HepG2 (cell line): ENCODE measurements around the gene ACSM2A.
"Not testable (repeated sequence)": the region's sequence is repeated elsewhere in the genome, so short reads cannot be mapped to it uniquely, and the experiment has no call there.

Experiments used
- EP300 ChIP-seq, 3 experiments: sonication (generic) in 1 of 3; formaldehyde crosslinking in 1 of 3; IDR thresholded peaks; 2 replicates each; pipeline versions ENCODE4 v1.5.1 to v1.6.1; 2011 to 2020; ENCODE audit warnings: low read depth in 2 of 3, low read length in 2 of 3, borderline replicate concordance in 1 of 3, improper control_type of control experiment in 1 of 3, mild to moderate bottlenecking in 1 of 3, missing genetic modification reagents in 1 of 3, moderate library complexity in 1 of 3
- GZF1 ChIP-seq: sonication (generic); formaldehyde crosslinking; IDR thresholded peaks from 2 replicates; pipeline ENCODE4 v1.5.1; 2020; ENCODE audit warnings: mild to moderate bottlenecking, missing genetic modification reagents
- HNRNPK ChIP-seq: fragments of 200-400 bp; formaldehyde crosslinking; IDR thresholded peaks from 2 replicates; pipeline ENCODE4 v1.6.1; 2018; ENCODE audit warnings: low read length, low read depth, moderate library complexity, mild to moderate bottlenecking; ENCODE audit not compliant: poor library complexity, severe bottlenecking
- MTA3 ChIP-seq: sonication (generic); formaldehyde crosslinking; IDR thresholded peaks from 2 replicates; pipeline ENCODE4 v1.4.0; 2020; ENCODE audit warnings: missing genetic modification reagents
- SAFB2 ChIP-seq: sonication (generic); formaldehyde crosslinking; IDR thresholded peaks from 2 replicates; pipeline ENCODE4 v1.5.1; 2020; ENCODE audit warnings: missing genetic modification reagents, low read depth, mild to moderate bottlenecking, borderline replicate concordance
- TBL1XR1 ChIP-seq: fragments of 150-350 bp; IDR thresholded peaks from 2 replicates; pipeline ENCODE4 v1.6.1; 2014; ENCODE audit warnings: borderline replicate concordance, low read length; ENCODE audit not compliant: partially characterized antibody
- ZNF572 ChIP-seq: sonication (generic); formaldehyde crosslinking; IDR thresholded peaks from 2 replicates; pipeline ENCODE4 v1.5.1; 2020; ENCODE audit warnings: mild to moderate bottlenecking, missing genetic modification reagents
- TF ChIP-seq, protein P1 (sequence below): sonication (generic); formaldehyde crosslinking; IDR thresholded peaks from 2 replicates; pipeline ENCODE4 v1.4.0; 2020; ENCODE audit warnings: mild to moderate bottlenecking, missing genetic modification reagents
- TF ChIP-seq, protein P2 (sequence below): sonication (generic); formaldehyde crosslinking; IDR thresholded peaks from 2 replicates; pipeline ENCODE4 v1.4.0; 2020; ENCODE audit warnings: low read depth, mild to moderate bottlenecking, missing genetic modification reagents

DNA sequence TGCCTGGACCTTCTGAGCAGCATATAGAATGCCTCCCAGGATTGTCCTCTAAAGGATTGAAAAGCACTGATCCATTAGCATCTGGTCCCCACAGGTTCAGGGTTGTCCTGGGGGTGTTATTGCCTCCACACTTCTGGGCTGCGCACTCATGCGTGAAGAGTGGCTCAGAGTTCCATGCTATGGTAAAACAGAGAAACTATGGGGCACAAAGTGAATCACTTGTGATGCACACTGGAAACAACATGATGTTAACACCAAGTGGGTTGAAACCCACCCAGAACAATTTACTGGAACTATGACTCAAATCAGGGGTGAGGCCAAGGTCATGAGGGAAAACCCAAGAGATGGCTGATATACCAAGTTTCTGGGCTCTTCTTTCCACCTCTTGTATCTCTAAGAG lies 18.6 kb downstream of the ACSM2A start:
- TF ChIP-seq SAFB2 (CRISPR knock-in tag); EP300 (IDR thresholded peaks at IDR 0.05; ENCODE audit: low read depth in 2 of 2, low read length in 2 of 2); EP300 (CRISPR knock-in tag; IDR thresholded peaks at IDR 0.05; ENCODE audit: borderline replicate concordance); MTA3 (CRISPR knock-in tag); TBL1XR1; GZF1 (CRISPR knock-in tag); HNRNPK; ZNF572 (CRISPR knock-in tag): not testable (repeated sequence)
- TF ChIP-seq, protein P1, sequence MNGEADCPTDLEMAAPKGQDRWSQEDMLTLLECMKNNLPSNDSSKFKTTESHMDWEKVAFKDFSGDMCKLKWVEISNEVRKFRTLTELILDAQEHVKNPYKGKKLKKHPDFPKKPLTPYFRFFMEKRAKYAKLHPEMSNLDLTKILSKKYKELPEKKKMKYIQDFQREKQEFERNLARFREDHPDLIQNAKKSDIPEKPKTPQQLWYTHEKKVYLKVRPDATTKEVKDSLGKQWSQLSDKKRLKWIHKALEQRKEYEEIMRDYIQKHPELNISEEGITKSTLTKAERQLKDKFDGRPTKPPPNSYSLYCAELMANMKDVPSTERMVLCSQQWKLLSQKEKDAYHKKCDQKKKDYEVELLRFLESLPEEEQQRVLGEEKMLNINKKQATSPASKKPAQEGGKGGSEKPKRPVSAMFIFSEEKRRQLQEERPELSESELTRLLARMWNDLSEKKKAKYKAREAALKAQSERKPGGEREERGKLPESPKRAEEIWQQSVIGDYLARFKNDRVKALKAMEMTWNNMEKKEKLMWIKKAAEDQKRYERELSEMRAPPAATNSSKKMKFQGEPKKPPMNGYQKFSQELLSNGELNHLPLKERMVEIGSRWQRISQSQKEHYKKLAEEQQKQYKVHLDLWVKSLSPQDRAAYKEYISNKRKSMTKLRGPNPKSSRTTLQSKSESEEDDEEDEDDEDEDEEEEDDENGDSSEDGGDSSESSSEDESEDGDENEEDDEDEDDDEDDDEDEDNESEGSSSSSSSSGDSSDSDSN (CRISPR knock-in tag): not testable (repeated sequence)
- TF ChIP-seq, protein P2, sequence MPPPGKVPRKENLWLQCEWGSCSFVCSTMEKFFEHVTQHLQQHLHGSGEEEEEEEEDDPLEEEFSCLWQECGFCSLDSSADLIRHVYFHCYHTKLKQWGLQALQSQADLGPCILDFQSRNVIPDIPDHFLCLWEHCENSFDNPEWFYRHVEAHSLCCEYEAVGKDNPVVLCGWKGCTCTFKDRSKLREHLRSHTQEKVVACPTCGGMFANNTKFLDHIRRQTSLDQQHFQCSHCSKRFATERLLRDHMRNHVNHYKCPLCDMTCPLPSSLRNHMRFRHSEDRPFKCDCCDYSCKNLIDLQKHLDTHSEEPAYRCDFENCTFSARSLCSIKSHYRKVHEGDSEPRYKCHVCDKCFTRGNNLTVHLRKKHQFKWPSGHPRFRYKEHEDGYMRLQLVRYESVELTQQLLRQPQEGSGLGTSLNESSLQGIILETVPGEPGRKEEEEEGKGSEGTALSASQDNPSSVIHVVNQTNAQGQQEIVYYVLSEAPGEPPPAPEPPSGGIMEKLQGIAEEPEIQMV (CRISPR knock-in tag): not testable (repeated sequence)
